ENCODE measurements around the gene JAM2. TPM values are rescaled to one million over a fixed set of nuclear protein-coding genes. Genes with fewer than 3 reads are reported as not detected.
A peak's percentile ranks its signal among the peaks of the same experiment; 100 is the strongest.
"Not testable (repeated sequence)": the region's sequence is repeated elsewhere in the genome, so short reads cannot be mapped to it uniquely, and the experiment has no call there.

JAM2 gene, protein sequence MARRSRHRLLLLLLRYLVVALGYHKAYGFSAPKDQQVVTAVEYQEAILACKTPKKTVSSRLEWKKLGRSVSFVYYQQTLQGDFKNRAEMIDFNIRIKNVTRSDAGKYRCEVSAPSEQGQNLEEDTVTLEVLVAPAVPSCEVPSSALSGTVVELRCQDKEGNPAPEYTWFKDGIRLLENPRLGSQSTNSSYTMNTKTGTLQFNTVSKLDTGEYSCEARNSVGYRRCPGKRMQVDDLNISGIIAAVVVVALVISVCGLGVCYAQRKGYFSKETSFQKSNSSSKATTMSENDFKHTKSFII
- 0.67 and 1.1 TPM in 2 replicates for total RNA-seq (2014; rRNA removed; shearing (Covaris generic))

- Histone ChIP-seq H3K4me3 (ENCODE audit: insufficient read depth, low read depth, low read length) (peak within 1 kb of the TSS; percentile 55), H3K36me3 (replicated peaks; ENCODE audit: control insufficient read depth, insufficient read depth, low read length) (no peaks in the 10 kb centered on the region), H3K27me3 (ENCODE audit: control insufficient read depth, insufficient read depth, low read length) (peaks cover 36% of the 10 kb centered on the region)
- peak; percentile 88 for DNase-seq
These were observed at the start of gene JAM2 for GRCh38 chr21:25638660-25639550. JAM2 (plus strand) TSS chr21:25639258; CDS start chr21:25639822, 564 bp downstream.

- Histone ChIP-seq H3K36me3 (replicated peaks; ENCODE audit: control insufficient read depth, insufficient read depth, low read length) (peaks cover 7% of the 10 kb centered on the region), H3K27me3 (ENCODE audit: control insufficient read depth, insufficient read depth, low read length) (no peaks in the 10 kb centered on the region), H3K4me3 (ENCODE audit: insufficient read depth, low read depth, low read length) (no peak overlapping the region)
- no peak for DNase-seq
These were observed 49.2 kb upstream of the JAM2 start for GRCh38 chr21:25589887-25590286.

- peak; percentile 93 for DNase-seq
- Histone ChIP-seq H3K27me3 (ENCODE audit: control insufficient read depth, insufficient read depth, low read length) (no peaks in the 10 kb centered on the region; the same call in 1 of the 2 replicates), H3K4me3 (ENCODE audit: insufficient read depth, low read depth, low read length) (peak within 1 kb of the TSS; percentile 81), H3K36me3 (replicated peaks; ENCODE audit: control insufficient read depth, insufficient read depth, low read length) (peaks cover 7% of the 10 kb centered on the region)
These were observed 31.7 kb upstream of the JAM2 start, which contains the start of gene MRPL39 for GRCh38 chr21:25607151-25608043. MRPL39 (minus strand) TSS chr21:25607481; CDS start chr21:25607475, 6 bp downstream.

DNA sequence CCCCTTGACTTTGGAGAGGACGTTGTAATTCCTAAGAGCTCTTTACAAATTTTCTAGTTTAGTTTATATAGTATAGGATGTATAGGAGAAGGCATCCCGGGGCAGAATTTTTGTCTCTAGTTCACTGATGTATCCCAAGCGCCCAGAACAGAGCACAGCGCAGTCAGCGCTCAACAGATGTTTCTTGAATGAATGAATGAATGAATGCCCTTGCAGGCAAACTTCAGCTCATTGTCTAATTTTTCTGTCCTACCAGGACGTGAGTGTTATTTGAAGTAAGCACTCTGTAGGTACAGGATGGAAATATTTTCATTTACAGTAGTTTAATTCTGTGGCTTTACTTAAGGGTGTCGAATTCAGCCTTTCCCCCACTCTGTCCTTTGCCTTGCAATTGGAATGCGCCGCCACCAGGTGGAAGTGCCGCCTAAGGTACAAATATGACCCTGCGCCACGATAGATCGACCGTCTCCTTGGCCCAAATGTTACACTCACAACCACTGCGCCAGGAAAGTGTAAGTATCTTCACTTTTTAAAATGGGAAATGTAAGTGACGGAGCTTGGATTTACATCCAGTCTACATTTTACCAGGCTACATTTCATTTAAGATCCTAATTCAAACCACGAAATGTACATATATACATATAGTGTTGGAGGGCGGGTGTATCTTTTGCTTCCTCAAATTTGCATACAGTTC lies 30.9 kb upstream of the JAM2 start:
- peak; percentile 79 for DNase-seq
- Histone ChIP-seq H3K36me3 (replicated peaks; ENCODE audit: control insufficient read depth, insufficient read depth, low read length) (peaks cover 3% of the 10 kb centered on the region; the same call in 1 of the 2 replicates), H3K4me3 (ENCODE audit: insufficient read depth, low read depth, low read length) (peak overlapping the region; percentile 81), H3K27me3 (ENCODE audit: control insufficient read depth, insufficient read depth, low read length) (no peaks in the 10 kb centered on the region; the same call in 1 of the 2 replicates)

GRCh38 chr21:25614441-25614840 lies 24.6 kb upstream of the JAM2 start:
- DNase-seq: no peak
- Histone ChIP-seq H3K4me3 (ENCODE audit: insufficient read depth, low read depth, low read length) (no peak overlapping the region), H3K27me3 (ENCODE audit: control insufficient read depth, insufficient read depth, low read length) (no peaks in the 10 kb centered on the region), H3K36me3 (replicated peaks; ENCODE audit: control insufficient read depth, insufficient read depth, low read length) (no peaks in the 10 kb centered on the region)

DNA sequence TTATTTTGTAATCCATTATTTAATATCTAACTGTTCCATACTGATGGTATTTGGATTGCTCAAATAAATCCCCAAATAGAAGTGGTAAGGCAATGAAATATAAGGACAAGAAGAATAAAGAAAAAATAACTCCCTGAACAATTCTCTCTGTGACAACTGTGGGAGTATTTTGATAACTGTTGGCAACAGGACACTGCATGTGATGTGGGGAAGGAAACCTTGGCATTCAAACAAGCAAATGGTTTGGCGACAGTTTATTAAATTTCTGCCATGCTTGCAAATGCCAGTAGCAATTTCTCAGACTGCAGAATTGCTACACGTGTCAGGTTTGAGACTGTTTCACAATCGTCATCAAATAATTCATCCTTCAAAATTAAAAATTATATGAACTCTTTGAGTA lies 23.2 kb upstream of the JAM2 start:
- Histone ChIP-seq H3K36me3 (replicated peaks; ENCODE audit: control insufficient read depth, insufficient read depth, low read length) (no peaks in the 10 kb centered on the region), H3K4me3 (ENCODE audit: insufficient read depth, low read depth, low read length) (no peak overlapping the region), H3K27me3 (ENCODE audit: control insufficient read depth, insufficient read depth, low read length) (no peaks in the 10 kb centered on the region)
- DNase-seq: no peak

GRCh38 chr21:25619198-25619597 lies 19.9 kb upstream of the JAM2 start:
- no peak overlapping the region for H3K4me3 ChIP-seq (ENCODE audit: insufficient read depth, low read depth, low read length)
- H3K36me3 ChIP-seq (replicated peaks; ENCODE audit: control insufficient read depth, insufficient read depth, low read length): no peaks in the 10 kb centered on the region
- no peak for DNase-seq
- H3K27me3 ChIP-seq (ENCODE audit: control insufficient read depth, insufficient read depth, low read length): no peaks in the 10 kb centered on the region

GRCh38 chr21:25624511-25624910 lies 14.5 kb upstream of the JAM2 start:
- DNase-seq: no peak
- Histone ChIP-seq H3K4me3 (ENCODE audit: insufficient read depth, low read depth, low read length) (no peak overlapping the region), H3K36me3 (replicated peaks; ENCODE audit: control insufficient read depth, insufficient read depth, low read length) (no peaks in the 10 kb centered on the region), H3K27me3 (ENCODE audit: control insufficient read depth, insufficient read depth, low read length) (no peaks in the 10 kb centered on the region)

DNA sequence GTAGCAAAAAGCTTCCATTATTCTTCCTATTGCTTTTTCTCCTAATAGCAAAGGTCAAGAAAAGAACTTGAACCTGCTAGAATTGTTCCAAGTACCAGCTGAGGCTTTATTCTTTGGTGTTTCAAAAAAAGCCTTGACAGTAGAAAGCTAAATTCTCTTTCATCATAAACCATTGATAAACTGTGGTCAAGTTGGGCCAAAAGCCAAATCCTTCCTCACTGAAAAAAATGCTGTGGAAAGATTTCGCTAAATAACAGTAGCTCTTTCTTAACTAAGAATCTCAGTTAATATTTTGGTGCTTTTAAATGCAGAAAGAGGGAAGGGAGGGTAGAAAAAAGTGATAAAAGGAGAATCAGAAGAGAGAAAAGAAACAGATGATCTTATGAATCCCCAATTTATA lies 14.0 kb upstream of the JAM2 start:
- Histone ChIP-seq H3K27me3 (ENCODE audit: control insufficient read depth, insufficient read depth, low read length) (no peaks in the 10 kb centered on the region), H3K36me3 (replicated peaks; ENCODE audit: control insufficient read depth, insufficient read depth, low read length) (no peaks in the 10 kb centered on the region), H3K4me3 (ENCODE audit: insufficient read depth, low read depth, low read length) (no peak overlapping the region)
- DNase-seq: no peak

- not testable (repeated sequence) for H3K4me3 ChIP-seq (ENCODE audit: insufficient read depth, low read depth, low read length); H3K27me3 ChIP-seq (ENCODE audit: control insufficient read depth, insufficient read depth, low read length); DNase-seq; H3K36me3 ChIP-seq (replicated peaks; ENCODE audit: control insufficient read depth, insufficient read depth, low read length)
These were observed 13.1 kb upstream of the JAM2 start for GRCh38 chr21:25625776-25626555.

- no peaks in the 10 kb centered on the region for H3K36me3 ChIP-seq (replicated peaks; ENCODE audit: control insufficient read depth, insufficient read depth, low read length)
- H3K4me3 ChIP-seq (ENCODE audit: insufficient read depth, low read depth, low read length): no peak overlapping the region
- DNase-seq: no peak
- H3K27me3 ChIP-seq (ENCODE audit: control insufficient read depth, insufficient read depth, low read length): no peaks in the 10 kb centered on the region
These were observed 12.3 kb upstream of the JAM2 start for GRCh38 chr21:25626757-25627156.

- H3K4me3 ChIP-seq (ENCODE audit: insufficient read depth, low read depth, low read length): no peak overlapping the region
- no peak for DNase-seq
- no peaks in the 10 kb centered on the region; the same call in 1 of the 2 replicates for H3K27me3 ChIP-seq (ENCODE audit: control insufficient read depth, insufficient read depth, low read length)
- no peaks in the 10 kb centered on the region for H3K36me3 ChIP-seq (replicated peaks; ENCODE audit: control insufficient read depth, insufficient read depth, low read length)
These were observed 6.8 kb upstream of the JAM2 start for GRCh38 chr21:25632296-25632695.

GRCh38 chr21:25635310-25635709 lies 3.7 kb upstream of the JAM2 start:
- H3K36me3 ChIP-seq (replicated peaks; ENCODE audit: control insufficient read depth, insufficient read depth, low read length): no peaks in the 10 kb centered on the region
- DNase-seq: no peak
- peaks cover 25% of the 10 kb centered on the region for H3K27me3 ChIP-seq (ENCODE audit: control insufficient read depth, insufficient read depth, low read length)
- no peak overlapping the region for H3K4me3 ChIP-seq (ENCODE audit: insufficient read depth, low read depth, low read length)

All from H7 (cell line).